GM08714 (cell line): ENCODE results near the gene GPA33.

Experiments used
- H3K4me3 ChIP-seq: fragments of 200-500 bp; sonication (Bioruptor generic); 2 replicates; pipeline ENCODE4 v1.5.1; 2014; ENCODE audit warnings: mild to moderate bottlenecking, low read length, inconsistent platforms
- ZNF274 ChIP-seq: IDR thresholded peaks from 2 replicates; pipeline ENCODE4 v1.6.1; 2012; ENCODE audit warnings: mild to moderate bottlenecking, low read depth, low read length

GPA33 gene

GRCh38 chr1:167065471-167065870 lies 24.7 kb downstream of the GPA33 start:
- TF ChIP-seq ZNF274, result no peak

GRCh38 chr1:167064621-167065020 lies 25.6 kb downstream of the GPA33 start:
- no peak for TF ChIP-seq ZNF274
- H3K4me3 ChIP-seq, result no peak overlapping the region

More at GRCh38 chr1:167065471-167065870, 24.7 kb downstream of the GPA33 start:
- no peak overlapping the region for H3K4me3 ChIP-seq

GRCh38 chr1:167061073-167061464 lies 29.1 kb downstream of the GPA33 start:
- H3K4me3 ChIP-seq, result no peak overlapping the region
- TF ChIP-seq ZNF274, result no peak

- no peak overlapping the region for H3K4me3 ChIP-seq
- TF ChIP-seq ZNF274, result no peak
Measured at GRCh38 chr1:167060141-167061072, 29.8 kb downstream of the GPA33 start.

- TF ChIP-seq ZNF274, result no peak
- H3K4me3 ChIP-seq, result no peak overlapping the region
Measured at GRCh38 chr1:167059809-167060107, 30.4 kb downstream of the GPA33 start.

GRCh38 chr1:167059045-167059808 lies 30.9 kb downstream of the GPA33 start:
- no peak for TF ChIP-seq ZNF274
- no peak overlapping the region for H3K4me3 ChIP-seq

- no peak for TF ChIP-seq ZNF274
- H3K4me3 ChIP-seq, result no peak overlapping the region
Measured at GRCh38 chr1:167057241-167057688, 32.9 kb downstream of the GPA33 start.

GRCh38 chr1:167056529-167057231 lies 33.5 kb downstream of the GPA33 start:
- no peak overlapping the region for H3K4me3 ChIP-seq
- no peak for TF ChIP-seq ZNF274

GRCh38 chr1:167054946-167055630 lies 35.1 kb downstream of the GPA33 start:
- TF ChIP-seq ZNF274, result no peak
- H3K4me3 ChIP-seq, result no peak overlapping the region

- no peak for TF ChIP-seq ZNF274
Measured at GRCh38 chr1:167054531-167054930, 35.6 kb downstream of the GPA33 start.

GRCh38 chr1:167052389-167052788 lies 37.8 kb downstream of the GPA33 start:
- no peak overlapping the region for H3K4me3 ChIP-seq
- TF ChIP-seq ZNF274, result no peak

More at GRCh38 chr1:167054531-167054930, 35.6 kb downstream of the GPA33 start:
- no peak overlapping the region for H3K4me3 ChIP-seq

- H3K4me3 ChIP-seq, result no peak overlapping the region
- TF ChIP-seq ZNF274, result no peak
Measured at GRCh38 chr1:167051907-167052306, 38.3 kb downstream of the GPA33 start.

GRCh38 chr1:167043752-167044488 lies 46.3 kb downstream of the GPA33 start:
- TF ChIP-seq ZNF274, result no peak
- H3K4me3 ChIP-seq, result peak overlapping the region; percentile 51; the same call in 1 of the 2 replicates
